Endothelial cell of umbilical vein (primary cell): ENCODE results near the gene VWA8.

Source experiments
- CTCF ChIP-seq, 2 donors: IDR thresholded peaks; 1 replicate in 1 of 2; 2 replicates in 1 of 2; pipeline ENCODE4 v1.5.1; 2011; ENCODE audit warnings: low read length in 2 of 2, mild to moderate bottlenecking in 2 of 2, moderate library complexity in 2 of 2, control low read depth in 1 of 2, inconsistent platforms in 1 of 2, low read depth in 1 of 2; ENCODE audit not compliant: insufficient read depth in 1 of 2; ENCODE audit errors: extremely low read depth in 1 of 2
- JUN ChIP-seq: IDR thresholded peaks from 2 replicates; pipeline ENCODE4 v1.6.1; 2011; ENCODE audit warnings: borderline replicate concordance, low read depth; ENCODE audit not compliant: insufficient read length, insufficient read depth
- POLR2AphosphoS5 ChIP-seq: IDR thresholded peaks from 2 replicates; pipeline ENCODE4 v1.6.1; 2012; ENCODE audit warnings: low read depth, mild to moderate bottlenecking, control low read depth, low read length, moderate library complexity; ENCODE audit not compliant: insufficient read depth

- no peak for TF ChIP-seq JUN
- TF ChIP-seq CTCF (IDR thresholded peaks at IDR 0.05; ENCODE audit: extremely low read depth in 1 of 2, insufficient read depth in 1 of 2, low read depth in 1 of 2, low read length in 2 of 2), result no peak
- no peak for TF ChIP-seq POLR2AphosphoS5
Measured at GRCh38 chr13:42000846-42001245, 39.9 kb upstream of the VWA8 start.
